GM12878 (cell line): ENCODE data around the gene PLSCR4. TPM values are rescaled to one million over a fixed set of nuclear protein-coding genes. Genes with fewer than 3 reads are reported as not detected.

Experiments
- ATAC-seq: fragments of 200-7000 bp; cut with Tn5 transposase; 3 replicates; pipeline ENCODE4 v1.9.1; 2020; ENCODE audit warnings: mild to moderate bottlenecking, moderate library complexity
- BruUV-seq: library from RNA; stranded (reverse); fragments of 400-500 nt; replicated peaks from 2 replicates; lab custom pipeline; 2021; lab: Mats Ljungman, UMichigan
- CTCF ChIA-PET: fragments of 300-600 bp; sonication (Branson Sonifier 250); formaldehyde crosslinking; extraction: SDS; loops from one replicate; lab custom pipeline; 2021; ENCODE audit warnings: inconsistent platforms; lab: Yijun Ruan, JAX
- POLR2A ChIA-PET: fragments of 350-600 bp; formaldehyde crosslinking; extraction: SDS; loops from one replicate; lab custom pipeline; 2021; ENCODE audit warnings: inconsistent platforms; lab: Charles Lee
- RAD21 ChIA-PET: fragments of 300-600 bp; sonication (Branson Sonifier 250); formaldehyde crosslinking; loops from one replicate; lab custom pipeline; 2023; ENCODE audit warnings: antibody characterized with exemption; ENCODE audit not compliant: unreplicated experiment; lab: Charles Lee
- SMC1A ChIA-PET: fragments of 300-600 bp; sonication (Branson Sonifier 250); formaldehyde crosslinking; loops from one replicate; lab custom pipeline; 2023; ENCODE audit not compliant: unreplicated experiment, uncharacterized antibody; lab: Charles Lee
- DNase-seq: peaks from one replicate; pipeline ENCODE4 v3.0.0-alpha.2; 2011; ENCODE audit warnings: low read depth, low spot score
- FAIRE-seq: peaks from 3 replicates; lab custom pipeline; 2011; peaks lifted over from hg19 to GRCh38; lab: Jason Lieb, UNC
- H2AFZ ChIP-seq: 2 replicates; pipeline ENCODE4 v1.6.0; 2011; ENCODE audit warnings: low read depth, low read length, control low read depth; ENCODE audit not compliant: control insufficient read depth
- H3K27ac ChIP-seq: 2 replicates; pipeline ENCODE4 v1.5.1; 2011; ENCODE audit warnings: control low read depth; ENCODE audit not compliant: control insufficient read depth, insufficient read depth
- H3K27me3 ChIP-seq, 2 experiments: replicated peaks in 1 of 2; 2 replicates each; pipeline versions ENCODE4 v1.6.0 to v1.6.1; 2011; ENCODE audit warnings: low read length in 1 of 2; ENCODE audit not compliant: control insufficient read depth in 2 of 2, insufficient read depth in 2 of 2
- H3K36me3 ChIP-seq, 2 experiments: 2 replicates each; pipeline ENCODE4 v1.5.1; 2011; ENCODE audit warnings: low read length in 1 of 2; ENCODE audit not compliant: control insufficient read depth in 2 of 2, insufficient read depth in 2 of 2
- H3K4me1 ChIP-seq: 2 replicates; pipeline ENCODE4 v1.6.1; 2011; ENCODE audit warnings: mild to moderate bottlenecking, low read length, moderate library complexity, mixed read lengths; ENCODE audit not compliant: control insufficient read depth, insufficient read depth
- H3K4me2 ChIP-seq: 2 replicates; pipeline ENCODE4 v1.6.0; 2011; ENCODE audit warnings: control low read depth; ENCODE audit not compliant: control insufficient read depth, insufficient read depth
- H3K4me3 ChIP-seq: fragments of 200-600 bp; sonication (generic); 2 replicates; pipeline ENCODE4 v1.5.1; 2016
- H3K79me2 ChIP-seq: 2 replicates; pipeline ENCODE4 v1.6.0; 2011; ENCODE audit warnings: low read length; ENCODE audit not compliant: control insufficient read depth, insufficient read depth
- H3K9ac ChIP-seq: 2 replicates; pipeline ENCODE4 v1.8.0; 2011; ENCODE audit warnings: low read length, control low read depth, mixed read lengths; ENCODE audit not compliant: control insufficient read depth, insufficient read depth
- H3K9me3 ChIP-seq: replicated peaks from 3 replicates; pipeline ENCODE4 v1.5.1; 2011; ENCODE audit warnings: mild to moderate bottlenecking, low read length; ENCODE audit not compliant: control insufficient read depth, insufficient read depth
- H4K20me1 ChIP-seq: 2 replicates; pipeline ENCODE4 v1.6.0; 2011; ENCODE audit not compliant: control insufficient read depth, insufficient read depth
- CEBPZ ChIP-seq: fragments of 150-350 bp; IDR thresholded peaks from 2 replicates; pipeline ENCODE4 v1.6.1; 2016; ENCODE audit warnings: low read depth, low read length
- CHD2 ChIP-seq: IDR thresholded peaks from 2 replicates; pipeline ENCODE4 v1.6.1; 2011; ENCODE audit warnings: low read depth, low read length, improper control_type of control experiment, borderline replicate concordance
- E2F4 ChIP-seq: IDR thresholded peaks from 2 replicates; pipeline ENCODE4 v1.6.1; 2012; ENCODE audit warnings: low read depth, low read length, improper control_type of control experiment
- PAX5 ChIP-seq: IDR thresholded peaks from 2 replicates; pipeline ENCODE4 v1.6.1; 2011; ENCODE audit warnings: low read depth, low read length, borderline replicate concordance
- RFX5 ChIP-seq: IDR thresholded peaks from 2 replicates; pipeline ENCODE4 v1.6.1; 2011; ENCODE audit warnings: low read depth, low read length, improper control_type of control experiment
- SMC3 ChIP-seq: IDR thresholded peaks from 2 replicates; pipeline ENCODE4 v1.6.1; 2011; ENCODE audit warnings: low read length, improper control_type of control experiment, borderline replicate concordance
- ZBED1 ChIP-seq: IDR thresholded peaks from 2 replicates; pipeline ENCODE4 v1.6.1; 2016; ENCODE audit warnings: borderline replicate concordance
- ZNF687 ChIP-seq: fragments of 450-650 bp; IDR thresholded peaks from 2 replicates; pipeline ENCODE4 v1.6.1; 2017; ENCODE audit warnings: mild to moderate bottlenecking, moderate library complexity
- WGBS: methylation state at CpG from one replicate; pipeline ENCODE4 v1.1.6; 2016; ENCODE audit warnings: low lambda C conversion rate; ENCODE audit not compliant: insufficient replicate concordance, insufficient coverage; ENCODE audit errors: missing lambda C conversion rate; 5-methylcytosine and 5-hydroxymethylcytosine counted together
- in situ Hi-C: fragments of 300-500 bp; cut with MboI; formaldehyde crosslinking; loops from 9 replicates; pipeline ENCODE4 v1.14.3; 2018; ENCODE audit warnings: mixed read lengths
- intact Hi-C: fragments of 100-400 bp; cut with micrococcal nuclease; formaldehyde crosslinking; loops from one replicate; pipeline ENCODE4 v1.14.2; 2022; ENCODE audit not compliant: unreplicated experiment
- polyA plus RNA-seq, 11 experiments: library from polyadenylated mRNA; depleted of rRNA in 4 of 11; unstranded in 6 of 11; stranded (reverse) in 5 of 11; fragments of >200 nt; fragmentation: Nextera tagmentation in 4 of 11; fragmentation: Illumina TruSeq in 1 of 11; extraction: Ambion mirVana in 4 of 11; extraction: Trizol in 1 of 11; gene quantifications; 1 replicate in 1 of 11; 2 replicates in 10 of 11; pipeline versions ENCODE4 v1.2.1 to v1.2.3, GENCODE V29; 2011 to 2016; ENCODE audit warnings: inconsistent platforms in 2 of 11, missing spikeins in 2 of 11, low read depth in 1 of 11
- total RNA-seq, 4 experiments: library from RNA; depleted of rRNA in 3 of 4; stranded (reverse); fragments of >200 nt in 3 of 4; fragmentation: Illumina TruSeq in 1 of 4; extraction: Trizol in 1 of 4; gene quantifications; 2 replicates each; pipeline versions ENCODE4 v1.2.1 to v1.2.3, GENCODE V29; 2013 to 2021

The PLSCR4 gene
- total and polyA plus RNA-seq, 10 of the 15 experiments (the other 5 are each of a cell fraction or from before 2014, with no cell fraction given), result 0.02 TPM; not detected in 9

DNA sequence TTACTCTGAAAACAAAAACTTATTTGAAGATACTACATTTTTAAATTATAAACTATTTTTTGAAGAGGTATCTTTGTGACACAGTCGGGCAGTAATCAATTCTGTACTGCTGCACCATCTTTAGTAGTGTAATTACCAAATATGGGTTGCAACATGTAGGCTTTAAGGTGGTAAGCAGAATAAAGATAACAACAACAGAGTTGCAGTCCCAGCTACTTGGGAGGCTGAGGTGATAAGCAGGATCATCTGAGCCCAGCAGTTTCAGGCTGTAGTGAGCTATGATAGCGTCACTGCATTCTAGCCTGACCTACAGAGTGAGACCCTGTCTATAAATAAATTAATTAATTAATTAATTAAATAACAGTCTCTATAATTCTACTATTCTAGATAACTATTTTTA is 95.9 kb downstream of the PLSCR4 start:
- no peaks in the 10 kb centered on the region for H3K9me3 ChIP-seq
- RAD21 ChIA-PET, result no interaction called here
- H3K9ac ChIP-seq, result no peak overlapping the region
- no peak overlapping the region for H3K4me3 ChIP-seq
- no TSS peak for BruUV-seq
- DNase-seq (no peak), FAIRE-seq (no peak), ATAC-seq (no peak)
- in situ Hi-C loops (no loop called here), intact Hi-C loops (no loop called here)
- no peak overlapping the region for H3K27ac ChIP-seq
- H2AFZ ChIP-seq, result no peak overlapping the region
- no peaks in the 10 kb centered on the region for H3K36me3 ChIP-seq
- SMC1A ChIA-PET, result no interaction called here
- H3K79me2 ChIP-seq, result no peaks in the 10 kb centered on the region
- TF ChIP-seq ZNF687, result no peak
- no peak for TF ChIP-seq SMC3
- no peak for TF ChIP-seq E2F4
- TF ChIP-seq PAX5, result no peak
- TF ChIP-seq ZBED1, result no peak
- no peak for TF ChIP-seq RFX5
- no peak for TF ChIP-seq CEBPZ
- no peak for TF ChIP-seq CHD2
- 0% methylated on average over 2 of the region's 2 CpGs for WGBS
- peaks cover 0 to under 1% of the 10 kb centered on the region in 2 experiments; a peak in 2 of 4 replicates for H3K27me3 ChIP-seq
- H4K20me1 ChIP-seq, result no peaks in the 10 kb centered on the region
- POLR2A ChIA-PET, result no interaction called here
- H3K4me2 ChIP-seq, result no peak overlapping the region
- no peaks in the 10 kb centered on the region for H3K4me1 ChIP-seq
- CTCF ChIA-PET, result no interaction called here
